Measurements from ENCODE around the gene C6orf47. TPM values are rescaled to one million over a fixed set of nuclear protein-coding genes. Genes with fewer than 3 reads are reported as not detected.

C6orf47 gene
- total RNA-seq, 1 experiment from 2014 or later = 21.8 TPM

DNA sequence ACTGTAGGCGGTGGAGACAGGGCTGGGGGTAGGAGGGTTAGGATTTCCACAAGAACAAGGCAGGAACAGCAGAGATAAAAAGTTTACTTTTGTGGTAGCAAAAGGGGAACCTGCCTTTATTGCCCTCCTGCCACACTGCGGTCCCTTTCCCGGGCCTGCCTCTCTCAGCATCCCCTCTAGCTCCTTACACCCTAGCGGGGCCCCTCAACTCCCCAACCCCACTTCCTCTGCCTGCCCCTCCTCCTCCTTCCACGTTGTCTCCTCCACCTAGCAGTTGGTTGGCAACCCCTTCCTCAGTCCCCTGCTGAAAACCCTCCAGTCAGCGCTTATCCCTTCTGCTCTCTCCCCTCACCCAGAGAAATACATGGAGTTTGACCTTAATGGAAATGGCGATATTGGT is 44.8 kb downstream of the C6orf47 start:
- DNase-seq (ENCODE audit: low read depth) = no peak

- DNase-seq (ENCODE audit: low read depth) = no peak
Observed at GRCh38 chr6:31614684-31615578, 45.6 kb downstream of the C6orf47 start, which contains the start of gene AIF1. TSS of gene AIF1 (plus strand) at chr6:31615234. CDS start at chr6:31615330, 96 bp downstream.

GRCh38 chr6:31614075-31614619 is 46.4 kb downstream of the C6orf47 start:
- DNase-seq (ENCODE audit: low read depth) = no peak

- no peak for DNase-seq (ENCODE audit: low read depth)
Observed at GRCh38 chr6:31610968-31611367, 49.6 kb downstream of the C6orf47 start.

DNA sequence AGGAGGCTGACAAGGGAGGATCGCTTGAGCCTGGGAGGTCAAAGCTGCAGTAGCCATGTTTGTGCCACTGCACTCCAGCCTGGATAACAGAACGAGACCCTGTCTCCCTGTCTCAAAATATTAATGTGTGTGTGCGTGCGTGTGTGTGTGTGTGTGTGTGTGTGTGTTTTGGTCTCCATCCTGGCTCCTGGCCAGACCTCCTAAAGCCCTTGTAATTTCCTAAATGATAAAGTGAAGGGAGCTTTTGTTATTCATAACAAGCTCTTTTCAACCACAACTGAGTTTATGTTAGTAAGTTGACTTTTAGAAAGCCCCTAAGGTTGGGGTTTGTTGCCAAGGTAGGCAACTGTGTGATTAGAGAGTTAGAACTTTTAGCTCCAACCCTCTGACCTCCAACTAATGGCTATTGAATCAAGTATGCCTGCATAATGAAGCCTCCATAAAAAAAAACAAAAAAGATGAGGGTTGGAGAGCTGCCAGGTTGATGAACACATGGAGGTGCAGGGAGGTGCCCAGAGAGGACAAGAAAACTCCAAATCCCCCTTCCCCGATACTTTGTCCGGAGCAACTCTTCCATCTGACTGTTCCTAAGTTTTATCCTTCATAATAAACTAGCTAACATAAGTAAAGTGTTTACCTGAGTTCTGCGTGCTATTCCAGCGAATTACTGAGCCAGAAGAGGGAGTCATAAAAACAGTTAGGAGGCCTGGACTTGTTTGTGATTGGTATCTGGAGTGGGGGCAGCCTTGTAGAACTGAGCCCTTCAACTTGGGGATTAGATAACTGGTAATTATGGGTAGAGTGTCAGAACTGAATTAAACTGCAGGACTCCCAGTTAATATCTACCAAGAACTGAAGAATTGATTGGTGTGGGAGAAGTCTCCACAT is 50.8 kb downstream of the C6orf47 start:
- no peak for DNase-seq (ENCODE audit: low read depth)

Small RNAs within 50 kb of the gene (small RNA-seq; reads per million reads assigned to genes)
- gene MIR4646 = not detected
- not detected for gene MIR6832
- gene RF00019 = not detected
- gene SNORA38 = 25.5 reads per million, percentile 93 among the genes with 10 or more reads in this experiment
- gene UQCRHP1 = not detected

Other genes with a start within 250 kb of the C6orf47 start
- not detected in 2 replicates for gene MICB, start 162.6 kb downstream of the C6orf47 start, total RNA-seq (2014; rRNA removed; shearing (Covaris generic))
- not detected in 2 replicates for gene MCCD1, start 131.8 kb downstream of the C6orf47 start, total RNA-seq (2014; rRNA removed; shearing (Covaris generic))
- 856 and 950 TPM in 2 replicates for gene DDX39B, start 118.8 kb downstream of the C6orf47 start, total RNA-seq (2014; rRNA removed; shearing (Covaris generic))
- 2.1 TPM in 2 replicates for gene ATP6V1G2, start 114.2 kb downstream of the C6orf47 start, total RNA-seq (2014; rRNA removed; shearing (Covaris generic))
- 21.2 and 21.9 TPM in 2 replicates for gene NFKBIL1, start 113.2 kb downstream of the C6orf47 start, total RNA-seq (2014; rRNA removed; shearing (Covaris generic))
- gene LTA, start 88.5 kb downstream of the C6orf47 start, total RNA-seq (2014; rRNA removed; shearing (Covaris generic)) = not detected in 2 replicates
- not detected in 2 replicates for gene TNF, start 85.2 kb downstream of the C6orf47 start, total RNA-seq (2014; rRNA removed; shearing (Covaris generic))
- gene LTB, start 78.4 kb downstream of the C6orf47 start, total RNA-seq (2014; rRNA removed; shearing (Covaris generic)) = not detected in 2 replicates
- not detected in 2 replicates for gene LST1, start 74.5 kb downstream of the C6orf47 start, total RNA-seq (2014; rRNA removed; shearing (Covaris generic))
- gene NCR3, start 67.8 kb downstream of the C6orf47 start, total RNA-seq (2014; rRNA removed; shearing (Covaris generic)) = not detected in 2 replicates
- gene AIF1, start 45.5 kb downstream of the C6orf47 start, total RNA-seq (2014; rRNA removed; shearing (Covaris generic)) = not detected in 2 replicates
- gene PRRC2A, start 40.1 kb downstream of the C6orf47 start, total RNA-seq (2014; rRNA removed; shearing (Covaris generic)) = 93.0 and 115 TPM in 2 replicates
- 196 and 211 TPM in 2 replicates for gene BAG6, start 8.1 kb downstream of the C6orf47 start, total RNA-seq (2014; rRNA removed; shearing (Covaris generic))
- 1.8 and 2.5 TPM in 2 replicates for gene APOM, start 4.9 kb downstream of the C6orf47 start, total RNA-seq (2014; rRNA removed; shearing (Covaris generic))
- gene GPANK1, start 4.2 kb upstream of the C6orf47 start, total RNA-seq (2014; rRNA removed; shearing (Covaris generic)) = 37.5 and 38.5 TPM in 2 replicates
- gene CSNK2B, start 5.3 kb upstream of the C6orf47 start, total RNA-seq (2014; rRNA removed; shearing (Covaris generic)) = 272 and 357 TPM in 2 replicates
- gene LY6G5B, start 9.2 kb upstream of the C6orf47 start, total RNA-seq (2014; rRNA removed; shearing (Covaris generic)) = 0.88 and 2.6 TPM in 2 replicates
- gene LY6G5C, start 20.3 kb upstream of the C6orf47 start, total RNA-seq (2014; rRNA removed; shearing (Covaris generic)) = 0.47 and 3.6 TPM in 2 replicates
- 21.6 and 26.5 TPM in 2 replicates for gene ABHD16A, start 42.5 kb upstream of the C6orf47 start, total RNA-seq (2014; rRNA removed; shearing (Covaris generic))
- not detected in 2 replicates for gene LY6G6F, start 46.1 kb upstream of the C6orf47 start, total RNA-seq (2014; rRNA removed; shearing (Covaris generic))
- gene LY6G6D, start 54.6 kb upstream of the C6orf47 start, total RNA-seq (2014; rRNA removed; shearing (Covaris generic)) = not detected in 2 replicates
- gene LY6G6C, start 61.0 kb upstream of the C6orf47 start, total RNA-seq (2014; rRNA removed; shearing (Covaris generic)) = not detected in 2 replicates
- not detected in 2 replicates for gene MPIG6B, start 62.6 kb upstream of the C6orf47 start, total RNA-seq (2014; rRNA removed; shearing (Covaris generic))
- gene DDAH2, start 68.5 kb upstream of the C6orf47 start, total RNA-seq (2014; rRNA removed; shearing (Covaris generic)) = 36.0 and 36.2 TPM in 2 replicates
- gene CLIC1, start 75.8 kb upstream of the C6orf47 start, total RNA-seq (2014; rRNA removed; shearing (Covaris generic)) = 1,383 and 1,400 TPM in 2 replicates
- 9.5 and 10.2 TPM in 2 replicates for gene MSH5, start 79.2 kb upstream of the C6orf47 start, total RNA-seq (2014; rRNA removed; shearing (Covaris generic))
- gene SAPCD1, start 101.9 kb upstream of the C6orf47 start, total RNA-seq (2014; rRNA removed; shearing (Covaris generic)) = 0.64 and 3.5 TPM in 2 replicates
- gene VWA7, start 116.5 kb upstream of the C6orf47 start, total RNA-seq (2014; rRNA removed; shearing (Covaris generic)) = 0.77 and 0.79 TPM in 2 replicates
- gene VARS1, start 135.0 kb upstream of the C6orf47 start, total RNA-seq (2014; rRNA removed; shearing (Covaris generic)) = 63.0 and 76.4 TPM in 2 replicates
- 104 and 115 TPM in 2 replicates for gene LSM2, start 146.2 kb upstream of the C6orf47 start, total RNA-seq (2014; rRNA removed; shearing (Covaris generic))
- gene HSPA1L, start 154.5 kb upstream of the C6orf47 start, total RNA-seq (2014; rRNA removed; shearing (Covaris generic)) = 0.73 and 1.3 TPM in 2 replicates
- 99.6 and 108 TPM in 2 replicates for gene HSPA1A, start 154.8 kb upstream of the C6orf47 start, total RNA-seq (2014; rRNA removed; shearing (Covaris generic))
- 134 and 135 TPM in 2 replicates for gene HSPA1B, start 167.0 kb upstream of the C6orf47 start, total RNA-seq (2014; rRNA removed; shearing (Covaris generic))
- 46.3 and 49.5 TPM in 2 replicates for gene NEU1, start 202.0 kb upstream of the C6orf47 start, total RNA-seq (2014; rRNA removed; shearing (Covaris generic))
- 0.45 TPM in 1 of 2 replicates, not detected in the other for gene SLC44A4, start 218.2 kb upstream of the C6orf47 start, total RNA-seq (2014; rRNA removed; shearing (Covaris generic))
- gene EHMT2, start 236.9 kb upstream of the C6orf47 start, total RNA-seq (2014; rRNA removed; shearing (Covaris generic)) = 56.7 and 57.5 TPM in 2 replicates
- gene ZBTB12, start 241.3 kb upstream of the C6orf47 start, total RNA-seq (2014; rRNA removed; shearing (Covaris generic)) = 10.8 and 15.1 TPM in 2 replicates

Measured in HT1080 (cell line).